Endothelial cell of umbilical vein (primary cell): ENCODE data around the gene CCR9. TPM values are rescaled to one million over a fixed set of nuclear protein-coding genes. Genes with fewer than 3 reads are reported as not detected.

Source experiments
- BruUV-seq: library from RNA; stranded (reverse); fragments of 400-500 nt; replicated peaks from 2 replicates; lab custom pipeline; 2021; lab: Mats Ljungman, UMichigan
- CTCF ChIA-PET: fragments of 300-600, 350-600 bp; sonication (Branson Sonifier 250); formaldehyde crosslinking; loops from one replicate; lab custom pipeline; 2021; ENCODE audit warnings: antibody characterized with exemption, inconsistent platforms; lab: Charles Lee
- POLR2A ChIA-PET: fragments of 300-600, 350-600 bp; sonication (Branson Sonifier 250); formaldehyde crosslinking; loops from one replicate; lab custom pipeline; 2021; ENCODE audit warnings: antibody characterized with exemption, inconsistent platforms; lab: Charles Lee
- DNase-seq: peaks from one replicate; pipeline ENCODE4 v3.0.0-alpha.2; 2011; ENCODE audit warnings: low read depth, low spot score
- FAIRE-seq: peaks from 2 replicates; lab custom pipeline; 2011; peaks lifted over from hg19 to GRCh38; lab: Jason Lieb, UNC
- H2AFZ ChIP-seq: 2 replicates; pipeline ENCODE4 v1.6.0; 2012; ENCODE audit warnings: low read depth, low read length, control low read depth, inconsistent platforms
- H3K27ac ChIP-seq: 2 replicates; pipeline ENCODE4 v1.5.1; 2011; ENCODE audit warnings: low read depth, mild to moderate bottlenecking, control low read depth, low read length, moderate library complexity; ENCODE audit not compliant: insufficient read depth
- H3K27me3 ChIP-seq, 2 experiments: 2 replicates each; pipeline versions ENCODE4 v1.6.0 to v1.6.1; 2011; ENCODE audit warnings: low read length in 2 of 2, mixed read lengths in 1 of 2; ENCODE audit not compliant: control insufficient read depth in 2 of 2, insufficient read depth in 2 of 2
- H3K36me3 ChIP-seq, 2 experiments: 2 replicates in 1 of 2; 3 replicates in 1 of 2; pipeline ENCODE4 v1.5.1; 2011; ENCODE audit warnings: low read length in 2 of 2, mild to moderate bottlenecking in 1 of 2, moderate library complexity in 1 of 2; ENCODE audit not compliant: control insufficient read depth in 2 of 2, insufficient read depth in 2 of 2; ENCODE audit errors: extremely low read depth in 1 of 2
- H3K4me1 ChIP-seq: 3 replicates; pipeline ENCODE4 v1.5.1; 2011; ENCODE audit warnings: mild to moderate bottlenecking, low read length; ENCODE audit not compliant: control insufficient read depth, insufficient read depth; ENCODE audit errors: extremely low read depth
- H3K4me2 ChIP-seq: 2 replicates; pipeline ENCODE4 v1.6.1; 2011; ENCODE audit warnings: low read length, control low read depth, mixed read lengths; ENCODE audit not compliant: insufficient read depth
- H3K4me3 ChIP-seq, 3 experiments: fragments of 200-600 bp in 1 of 3; sonication (generic), shearing (Covaris generic) in 1 of 3; replicated peaks in 1 of 3; 2 replicates each; pipeline ENCODE4 v1.5.1; 2011 to 2016; ENCODE audit warnings: control low read depth in 3 of 3, low read length in 3 of 3, mild to moderate bottlenecking in 2 of 3, inconsistent platforms in 1 of 3, low read depth in 1 of 3, moderate library complexity in 1 of 3; ENCODE audit not compliant: insufficient read depth in 1 of 3
- H3K79me2 ChIP-seq: 2 replicates; pipeline ENCODE4 v1.6.0; 2012; ENCODE audit warnings: low read length, inconsistent platforms; ENCODE audit not compliant: control insufficient read depth, insufficient read depth
- H3K9ac ChIP-seq: replicated peaks from 2 replicates; pipeline ENCODE3; 2011; ENCODE audit warnings: low read length, control low read depth; ENCODE audit not compliant: insufficient read depth; ENCODE audit errors: extremely low read depth
- H3K9me1 ChIP-seq: replicated peaks from 3 replicates; pipeline ENCODE4 v1.6.0; 2011; ENCODE audit warnings: mild to moderate bottlenecking, low read length; ENCODE audit not compliant: control insufficient read depth, insufficient read depth; ENCODE audit errors: extremely low read depth
- H3K9me3 ChIP-seq: replicated peaks from 2 replicates; pipeline ENCODE4 v1.5.1; 2012; ENCODE audit warnings: low read length, inconsistent platforms; ENCODE audit not compliant: control insufficient read depth, insufficient read depth
- H4K20me1 ChIP-seq: replicated peaks from 2 replicates; pipeline ENCODE3; 2011; ENCODE audit warnings: mild to moderate bottlenecking, low read length; ENCODE audit not compliant: control insufficient read depth, insufficient read depth; ENCODE audit errors: extremely low read depth
- EZH2 ChIP-seq: IDR thresholded peaks from 2 replicates; pipeline ENCODE4 v1.6.1; 2012; ENCODE audit warnings: borderline replicate concordance, low read depth, mild to moderate bottlenecking, moderate library complexity, low read length, inconsistent platforms; ENCODE audit not compliant: severe bottlenecking
- FOS ChIP-seq: IDR thresholded peaks from 2 replicates; pipeline ENCODE4 v1.6.1; 2011; ENCODE audit warnings: mild to moderate bottlenecking, low read length, moderate library complexity, borderline replicate concordance; ENCODE audit not compliant: insufficient read depth
- GATA2 ChIP-seq: IDR thresholded peaks from 2 replicates; pipeline ENCODE4 v1.7.0; 2011; ENCODE audit warnings: low read depth, mild to moderate bottlenecking, moderate library complexity, mixed read lengths, low read length; ENCODE audit not compliant: insufficient read length, insufficient read depth
- JUN ChIP-seq: IDR thresholded peaks from 2 replicates; pipeline ENCODE4 v1.6.1; 2011; ENCODE audit warnings: borderline replicate concordance, low read depth; ENCODE audit not compliant: insufficient read length, insufficient read depth
- MYC ChIP-seq: IDR thresholded peaks from one replicate; pipeline ENCODE4 v1.6.1; 2011; ENCODE audit warnings: mild to moderate bottlenecking, low read depth, low read length
- POLR2A ChIP-seq: IDR thresholded peaks from 2 replicates; pipeline ENCODE4 v1.6.1; 2012; ENCODE audit warnings: low read depth, mild to moderate bottlenecking, control low read depth, low read length
- POLR2AphosphoS5 ChIP-seq: IDR thresholded peaks from 2 replicates; pipeline ENCODE4 v1.6.1; 2012; ENCODE audit warnings: low read depth, mild to moderate bottlenecking, control low read depth, low read length, moderate library complexity; ENCODE audit not compliant: insufficient read depth
- dilution Hi-C: fragments of 300-500 bp; cut with MboI; formaldehyde crosslinking; loops from one replicate; pipeline ENCODE4 v1.15.0; 2019; ENCODE audit warnings: low sequenced_read_pairs; ENCODE audit not compliant: extremely low pct_ligation_motif_present
- intact Hi-C: fragments of 100-400 bp; cut with micrococcal nuclease; formaldehyde crosslinking; loops from one replicate; pipeline ENCODE4 v1.10.0; 2022
- polyA plus RNA-seq, 4 experiments: library from polyadenylated mRNA; depleted of rRNA in 3 of 4; stranded (reverse) in 3 of 4; unstranded in 1 of 4; fragments of >200 nt; gene quantifications; 2 replicates each; pipeline versions ENCODE4 v1.2.1 to v1.2.3, GENCODE V29; 2011 to 2012; ENCODE audit warnings: missing spikeins in 1 of 4
- total RNA-seq: library from RNA; stranded (reverse); gene quantifications from 2 replicates; pipeline ENCODE4 v1.2.3, GENCODE V29; 2021
- TF ChIP-seq, protein P1 (sequence below), 2 donors: IDR thresholded peaks; 1 replicate in 1 of 2; 2 replicates in 1 of 2; pipeline ENCODE4 v1.5.1; 2011; ENCODE audit warnings: low read length in 2 of 2, mild to moderate bottlenecking in 2 of 2, moderate library complexity in 2 of 2, control low read depth in 1 of 2, inconsistent platforms in 1 of 2, low read depth in 1 of 2; ENCODE audit not compliant: insufficient read depth in 1 of 2; ENCODE audit errors: extremely low read depth in 1 of 2
- TF ChIP-seq, protein P2 (sequence below): IDR thresholded peaks from 2 replicates; pipeline ENCODE4 v1.6.1; 2011; ENCODE audit not compliant: insufficient read depth, insufficient read length

The CCR9 gene
- total and polyA plus RNA-seq, 2 donors (not counting 3 experiments of a cell fraction or from before 2014, with no cell fraction given): not detected

DNA sequence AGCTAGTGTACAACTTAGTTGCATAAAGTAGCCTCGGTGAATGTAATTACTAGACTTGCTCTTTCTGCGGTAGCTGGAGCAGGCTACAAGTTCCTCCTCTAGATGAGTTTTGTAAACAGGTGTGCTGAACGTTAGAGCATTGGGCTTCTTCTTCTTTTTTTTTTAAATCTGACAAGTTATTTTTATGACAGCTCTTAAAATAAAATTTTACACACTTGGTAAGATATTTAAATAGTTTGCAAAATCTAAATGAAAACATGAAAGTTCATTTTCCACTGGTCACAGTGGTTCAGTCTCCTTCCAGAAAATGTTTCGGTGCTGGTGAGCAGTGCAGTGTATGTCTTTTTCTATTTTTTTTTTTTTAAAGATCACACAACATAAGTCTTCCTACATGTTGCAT lies 3.0 kb downstream of the CCR9 start:
- no TSS peak for BruUV-seq

More for the DNA sequence above, 3.0 kb downstream of the CCR9 start:
- POLR2A ChIA-PET: no interaction called here
- no peaks in the 10 kb centered on the region for H3K4me1 ChIP-seq
- no peak overlapping the region for H3K4me2 ChIP-seq
- intact Hi-C loops (no loop called here), dilution Hi-C loops (no loop called here)
- no peaks in the 10 kb centered on the region for H3K9me3 ChIP-seq
- no peaks in the 10 kb centered on the region for H3K9me1 ChIP-seq
- no peak for DNase-seq
- no peak overlapping the region for H2AFZ ChIP-seq
- H3K4me3 ChIP-seq: no peak overlapping the region
- no peak for FAIRE-seq
- TF ChIP-seq, protein P1, sequence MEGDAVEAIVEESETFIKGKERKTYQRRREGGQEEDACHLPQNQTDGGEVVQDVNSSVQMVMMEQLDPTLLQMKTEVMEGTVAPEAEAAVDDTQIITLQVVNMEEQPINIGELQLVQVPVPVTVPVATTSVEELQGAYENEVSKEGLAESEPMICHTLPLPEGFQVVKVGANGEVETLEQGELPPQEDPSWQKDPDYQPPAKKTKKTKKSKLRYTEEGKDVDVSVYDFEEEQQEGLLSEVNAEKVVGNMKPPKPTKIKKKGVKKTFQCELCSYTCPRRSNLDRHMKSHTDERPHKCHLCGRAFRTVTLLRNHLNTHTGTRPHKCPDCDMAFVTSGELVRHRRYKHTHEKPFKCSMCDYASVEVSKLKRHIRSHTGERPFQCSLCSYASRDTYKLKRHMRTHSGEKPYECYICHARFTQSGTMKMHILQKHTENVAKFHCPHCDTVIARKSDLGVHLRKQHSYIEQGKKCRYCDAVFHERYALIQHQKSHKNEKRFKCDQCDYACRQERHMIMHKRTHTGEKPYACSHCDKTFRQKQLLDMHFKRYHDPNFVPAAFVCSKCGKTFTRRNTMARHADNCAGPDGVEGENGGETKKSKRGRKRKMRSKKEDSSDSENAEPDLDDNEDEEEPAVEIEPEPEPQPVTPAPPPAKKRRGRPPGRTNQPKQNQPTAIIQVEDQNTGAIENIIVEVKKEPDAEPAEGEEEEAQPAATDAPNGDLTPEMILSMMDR (IDR thresholded peaks at IDR 0.05; ENCODE audit: extremely low read depth in 1 of 2, insufficient read depth in 1 of 2, low read depth in 1 of 2, low read length in 2 of 2): no peak
- TF ChIP-seq EZH2 (no peak), FOS (no peak), POLR2A (no peak), MYC (no peak), GATA2 (no peak), JUN (no peak), POLR2AphosphoS5 (no peak)
- TF ChIP-seq, protein P2, sequence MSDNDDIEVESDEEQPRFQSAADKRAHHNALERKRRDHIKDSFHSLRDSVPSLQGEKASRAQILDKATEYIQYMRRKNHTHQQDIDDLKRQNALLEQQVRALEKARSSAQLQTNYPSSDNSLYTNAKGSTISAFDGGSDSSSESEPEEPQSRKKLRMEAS: no peak
- no peak overlapping the region for H3K9ac ChIP-seq
- H4K20me1 ChIP-seq: no peaks in the 10 kb centered on the region
- no peaks in the 10 kb centered on the region for H3K79me2 ChIP-seq
- CTCF ChIA-PET: interaction anchor here (0.8 kb wide), 1 partner anchor 195 kb away, joined by 3 read pairs; no protein-coding TSS in a partner anchor
- H3K27ac ChIP-seq: no peak overlapping the region
- no peaks in the 10 kb centered on the region for H3K36me3 ChIP-seq
- peaks cover 8 to 15% of the 10 kb centered on the region in 2 experiments for H3K27me3 ChIP-seq
